OCI-LY3 (cell line): ENCODE data around the gene EIF4E3.

Source experiments
- H2AFZ ChIP-seq: fragments of 200-600, 300-600 bp; shearing (Covaris generic); 2 replicates; pipeline ENCODE4 v1.6.0; 2014; ENCODE audit warnings: antibody characterized with exemption, low read depth, low read length
- H3K27ac ChIP-seq: fragments of 200-600, 300-600 bp; sonication (generic); 2 replicates; pipeline ENCODE4 v1.5.1; 2014; ENCODE audit warnings: mild to moderate bottlenecking, low read length, moderate library complexity, mixed read lengths
- H3K27me3 ChIP-seq: fragments of 200-600, 300-600 bp; sonication (generic); 2 replicates; pipeline ENCODE4 v1.6.1; 2014; ENCODE audit warnings: low read depth, low read length, mixed read lengths
- H3K36me3 ChIP-seq: fragments of 200-600, 300-600 bp; sonication (generic); replicated peaks from 2 replicates; pipeline ENCODE3; 2014; ENCODE audit warnings: low read depth, low read length, mixed read lengths
- H3K4me1 ChIP-seq: fragments of 300-600, 200-600 bp; sonication (generic); 2 replicates; pipeline ENCODE4 v1.6.1; 2014; ENCODE audit warnings: low read length, mixed read lengths
- H3K4me2 ChIP-seq: fragments of 200-600, 300-600 bp; sonication (generic); 2 replicates; pipeline ENCODE4 v1.6.1; 2014; ENCODE audit warnings: low read length, mixed read lengths
- H3K4me3 ChIP-seq: fragments of 300-600, 200-600 bp; sonication (generic); 2 replicates; pipeline ENCODE4 v1.5.1; 2014; ENCODE audit warnings: antibody characterized with exemption, mild to moderate bottlenecking, low read length, moderate library complexity
- H3K79me2 ChIP-seq: fragments of 300-600, 200-600 bp; shearing (Covaris generic); 2 replicates; pipeline ENCODE4 v1.6.1; 2014; ENCODE audit warnings: mild to moderate bottlenecking, low read length, mixed read lengths
- H3K9ac ChIP-seq: fragments of 300-600, 200-600 bp; shearing (Covaris generic); 2 replicates; pipeline ENCODE4 v1.6.0; 2014; ENCODE audit warnings: mild to moderate bottlenecking, low read length, moderate library complexity
- H3K9me3 ChIP-seq: fragments of 200-600, 300-600 bp; shearing (Covaris generic); 2 replicates; pipeline ENCODE4 v1.6.1; 2014; ENCODE audit warnings: low read length, mixed read lengths; ENCODE audit not compliant: insufficient read depth
- H4K20me1 ChIP-seq: fragments of 200-600, 300-600 bp; sonication (generic); 2 replicates; pipeline ENCODE4 v1.6.1; 2016; ENCODE audit warnings: low read length, mixed read lengths; ENCODE audit not compliant: insufficient read depth
- CTCF ChIP-seq: fragments of 200-600, 300-600 bp; sonication (generic); IDR thresholded peaks from 2 replicates; pipeline ENCODE4 v1.5.1; 2014; ENCODE audit warnings: antibody characterized with exemption, low read length, low read depth
- EZH2phosphoT487 ChIP-seq: fragments of 200-600 bp; shearing (Covaris generic); IDR thresholded peaks from 2 replicates; pipeline ENCODE4 v1.6.1; 2018; ENCODE audit warnings: antibody characterized with exemption, mixed run types, low read depth

The EIF4E3 gene

GRCh38 chr3:71680603-71681002 lies 44.6 kb downstream of the EIF4E3 start:
- H3K4me2 ChIP-seq: no peak overlapping the region
- no peak overlapping the region for H3K9ac ChIP-seq
- H3K27me3 ChIP-seq: peaks cover 88% of the 10 kb centered on the region
- H3K36me3 ChIP-seq: no peaks in the 10 kb centered on the region
- H2AFZ ChIP-seq: no peak overlapping the region
- no peak for TF ChIP-seq EZH2phosphoT487
- no peak for TF ChIP-seq CTCF
- H3K9me3 ChIP-seq: no peaks in the 10 kb centered on the region
- peaks cover 3% of the 10 kb centered on the region for H3K4me1 ChIP-seq
- H3K27ac ChIP-seq: no peak overlapping the region
- H3K79me2 ChIP-seq: no peaks in the 10 kb centered on the region
- no peaks in the 10 kb centered on the region for H4K20me1 ChIP-seq
- H3K4me3 ChIP-seq: no peak overlapping the region

GRCh38 chr3:71676931-71677330 lies 48.3 kb downstream of the EIF4E3 start:
- Histone ChIP-seq H2AFZ (no peak overlapping the region), H3K4me2 (no peak overlapping the region), H3K4me3 (no peak overlapping the region), H3K36me3 (no peaks in the 10 kb centered on the region), H3K27me3 (peaks cover 69% of the 10 kb centered on the region), H3K79me2 (no peaks in the 10 kb centered on the region), H3K4me1 (peaks cover 3% of the 10 kb centered on the region), H3K9ac (no peak overlapping the region), H3K9me3 (no peaks in the 10 kb centered on the region), H4K20me1 (no peaks in the 10 kb centered on the region), H3K27ac (no peak overlapping the region)
- TF ChIP-seq CTCF: no peak
- no peak for TF ChIP-seq EZH2phosphoT487

- Histone ChIP-seq H3K27ac (no peak overlapping the region), H3K4me3 (no peak overlapping the region), H3K4me1 (no peaks in the 10 kb centered on the region), H3K79me2 (no peaks in the 10 kb centered on the region), H3K36me3 (no peaks in the 10 kb centered on the region), H3K9ac (no peak overlapping the region), H3K9me3 (no peaks in the 10 kb centered on the region), H4K20me1 (no peaks in the 10 kb centered on the region), H3K4me2 (no peak overlapping the region), H2AFZ (no peak overlapping the region), H3K27me3 (peaks cover 37% of the 10 kb centered on the region)
- TF ChIP-seq EZH2phosphoT487 (no peak), CTCF (no peak)
Measured at GRCh38 chr3:71673486-71673885, 51.7 kb downstream of the EIF4E3 start.

GRCh38 chr3:71672807-71673206 lies 52.4 kb downstream of the EIF4E3 start:
- no peak overlapping the region for H2AFZ ChIP-seq
- H3K4me2 ChIP-seq: no peak overlapping the region
- H3K4me3 ChIP-seq: no peak overlapping the region
- no peak for TF ChIP-seq EZH2phosphoT487
- TF ChIP-seq CTCF: no peak
- H3K27me3 ChIP-seq: peaks cover 30% of the 10 kb centered on the region
- no peaks in the 10 kb centered on the region for H3K4me1 ChIP-seq
- no peak overlapping the region for H3K9ac ChIP-seq
- H3K79me2 ChIP-seq: no peaks in the 10 kb centered on the region
- no peaks in the 10 kb centered on the region for H4K20me1 ChIP-seq
- no peaks in the 10 kb centered on the region for H3K36me3 ChIP-seq
- no peak overlapping the region for H3K27ac ChIP-seq
- no peaks in the 10 kb centered on the region for H3K9me3 ChIP-seq
